GM12872 (cell line): Measurements from ENCODE around the gene IGSF3.

ENCODE experiments used
- TF ChIP-seq, protein P1 (sequence below): IDR thresholded peaks from 3 replicates; pipeline ENCODE4 v1.5.1; 2011; ENCODE audit warnings: low read depth, mild to moderate bottlenecking, low read length, moderate library complexity; ENCODE audit not compliant: insufficient read depth

IGSF3 gene

DNA sequence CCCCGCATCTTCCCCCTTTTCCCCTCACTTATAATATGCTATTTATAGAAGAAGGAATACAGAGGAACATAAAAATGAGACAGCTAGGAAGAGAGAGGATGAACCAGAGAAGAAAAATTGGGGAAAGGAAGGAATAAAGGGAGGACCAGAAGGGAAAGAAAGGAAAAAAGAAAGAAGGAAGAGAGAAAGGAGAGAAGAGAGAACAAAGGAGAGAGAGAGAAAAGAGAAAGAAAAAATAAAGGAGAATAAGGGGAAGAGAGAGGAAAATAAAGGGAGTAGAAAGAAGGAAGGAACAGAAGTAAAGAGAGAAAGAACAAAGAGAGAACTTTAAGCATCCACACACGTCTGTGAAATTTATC, 11.2 kb upstream of the IGSF3 start:
- TF ChIP-seq, protein P1, sequence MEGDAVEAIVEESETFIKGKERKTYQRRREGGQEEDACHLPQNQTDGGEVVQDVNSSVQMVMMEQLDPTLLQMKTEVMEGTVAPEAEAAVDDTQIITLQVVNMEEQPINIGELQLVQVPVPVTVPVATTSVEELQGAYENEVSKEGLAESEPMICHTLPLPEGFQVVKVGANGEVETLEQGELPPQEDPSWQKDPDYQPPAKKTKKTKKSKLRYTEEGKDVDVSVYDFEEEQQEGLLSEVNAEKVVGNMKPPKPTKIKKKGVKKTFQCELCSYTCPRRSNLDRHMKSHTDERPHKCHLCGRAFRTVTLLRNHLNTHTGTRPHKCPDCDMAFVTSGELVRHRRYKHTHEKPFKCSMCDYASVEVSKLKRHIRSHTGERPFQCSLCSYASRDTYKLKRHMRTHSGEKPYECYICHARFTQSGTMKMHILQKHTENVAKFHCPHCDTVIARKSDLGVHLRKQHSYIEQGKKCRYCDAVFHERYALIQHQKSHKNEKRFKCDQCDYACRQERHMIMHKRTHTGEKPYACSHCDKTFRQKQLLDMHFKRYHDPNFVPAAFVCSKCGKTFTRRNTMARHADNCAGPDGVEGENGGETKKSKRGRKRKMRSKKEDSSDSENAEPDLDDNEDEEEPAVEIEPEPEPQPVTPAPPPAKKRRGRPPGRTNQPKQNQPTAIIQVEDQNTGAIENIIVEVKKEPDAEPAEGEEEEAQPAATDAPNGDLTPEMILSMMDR: no peak

- TF ChIP-seq, protein P1: no peak
Observed at GRCh38 chr1:116677474-116678062, 10.0 kb upstream of the IGSF3 start.

DNA sequence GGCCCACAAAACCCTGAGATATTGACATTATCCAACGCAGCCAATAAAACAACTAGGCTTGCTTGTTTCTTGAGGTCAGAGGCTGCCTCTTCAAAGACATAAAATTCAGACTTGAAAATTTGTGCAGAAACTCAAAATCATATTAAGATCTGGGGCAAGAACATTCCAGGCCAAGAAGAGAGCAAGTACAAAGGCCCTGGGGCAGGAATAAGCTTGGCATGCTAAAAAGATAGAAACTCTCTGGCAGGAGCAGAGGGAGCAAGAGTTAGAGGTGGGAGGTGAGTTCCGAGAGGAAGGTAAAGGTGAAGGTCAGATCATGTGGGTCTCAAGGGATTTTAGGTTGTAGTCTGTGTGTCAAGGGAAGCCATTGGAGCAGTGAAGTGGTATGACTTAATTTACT, 8.8 kb upstream of the IGSF3 start:
- TF ChIP-seq, protein P1: no peak

- TF ChIP-seq, protein P1: no peak
Observed at GRCh38 chr1:116674751-116675150, 7.2 kb upstream of the IGSF3 start.

- TF ChIP-seq, protein P1: no peak
Observed at GRCh38 chr1:116674011-116674531, 6.5 kb upstream of the IGSF3 start.

GRCh38 chr1:116671912-116672311, 4.4 kb upstream of the IGSF3 start:
- TF ChIP-seq, protein P1: no peak

DNA sequence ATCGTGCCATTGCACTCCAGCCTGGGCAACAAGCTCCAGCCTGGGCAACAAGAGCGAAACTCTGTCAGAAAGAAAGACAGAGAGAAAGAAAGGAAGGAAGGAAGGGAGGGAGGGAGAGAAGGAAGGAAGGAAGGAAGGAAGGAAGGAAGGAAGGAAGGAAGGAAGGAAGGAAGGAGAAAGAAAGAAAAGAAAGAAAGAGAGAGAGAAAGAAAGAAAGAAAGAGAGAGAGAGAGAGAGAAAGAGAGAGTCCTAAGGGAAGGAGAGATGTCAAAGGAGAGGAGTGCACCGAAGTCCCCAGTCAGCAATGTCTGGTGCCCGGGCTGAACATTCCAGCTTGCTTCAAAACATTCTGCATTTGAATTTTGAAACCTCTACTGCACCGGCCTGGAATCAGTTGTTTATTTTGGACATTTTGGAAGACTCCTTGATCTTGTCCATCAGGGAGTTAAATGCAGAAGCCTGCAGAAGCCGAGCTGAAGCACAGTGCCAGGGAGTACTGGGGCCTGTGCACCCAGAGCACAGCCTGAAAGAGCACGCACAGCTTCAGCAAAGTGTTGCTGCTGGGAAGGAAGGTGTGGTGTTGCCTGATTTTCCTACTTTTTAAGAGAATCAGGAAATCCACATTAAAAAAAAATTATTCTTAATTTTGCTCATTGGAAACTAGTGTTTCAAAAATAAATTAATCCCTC, 3.7 kb upstream of the IGSF3 start:
- TF ChIP-seq, protein P1: no peak
